PFSK-1 (cell line): ENCODE data around the gene DHRSX.

Source experiments
- FOXP2 ChIP-seq: optimal IDR thresholded peaks from 2 replicates; pipeline ENCODE3; 2011; ENCODE audit warnings: borderline replicate concordance, control low read depth, inconsistent platforms; ENCODE audit not compliant: insufficient read depth; ENCODE audit errors: extremely low read length, extremely low read depth
- POLR2AphosphoS5 ChIP-seq: IDR thresholded peaks from 2 replicates; pipeline ENCODE4 v1.6.1; 2012; ENCODE audit warnings: low read depth, mild to moderate bottlenecking, control low read depth, low read length, moderate library complexity
- SIN3A ChIP-seq: IDR thresholded peaks from 2 replicates; pipeline ENCODE4 v1.6.1; 2012; ENCODE audit warnings: mild to moderate bottlenecking, low read length, moderate library complexity, borderline replicate concordance; ENCODE audit not compliant: insufficient read depth
- TAF1 ChIP-seq: IDR thresholded peaks from 2 replicates; pipeline ENCODE4 v1.6.1; 2012; ENCODE audit warnings: low read length, control low read depth, borderline replicate concordance; ENCODE audit not compliant: insufficient read depth
- TF ChIP-seq, protein P1 (sequence below), 2 experiments: IDR thresholded peaks; 2 replicates each; pipeline versions ENCODE4 v1.6.1 to v1.8.0; 2011 to 2012; ENCODE audit warnings: low read depth in 2 of 2, low read length in 2 of 2, control low read depth in 1 of 2, inconsistent platforms in 1 of 2, mild to moderate bottlenecking in 1 of 2, moderate library complexity in 1 of 2; ENCODE audit not compliant: insufficient read depth in 1 of 2

DHRSX gene

GRCh38 chrX:2334237-2334636, 166.5 kb downstream of the DHRSX start:
- TF ChIP-seq FOXP2 (no peak), POLR2AphosphoS5 (no peak), SIN3A (no peak), TAF1 (no peak)
- TF ChIP-seq, protein P1, sequence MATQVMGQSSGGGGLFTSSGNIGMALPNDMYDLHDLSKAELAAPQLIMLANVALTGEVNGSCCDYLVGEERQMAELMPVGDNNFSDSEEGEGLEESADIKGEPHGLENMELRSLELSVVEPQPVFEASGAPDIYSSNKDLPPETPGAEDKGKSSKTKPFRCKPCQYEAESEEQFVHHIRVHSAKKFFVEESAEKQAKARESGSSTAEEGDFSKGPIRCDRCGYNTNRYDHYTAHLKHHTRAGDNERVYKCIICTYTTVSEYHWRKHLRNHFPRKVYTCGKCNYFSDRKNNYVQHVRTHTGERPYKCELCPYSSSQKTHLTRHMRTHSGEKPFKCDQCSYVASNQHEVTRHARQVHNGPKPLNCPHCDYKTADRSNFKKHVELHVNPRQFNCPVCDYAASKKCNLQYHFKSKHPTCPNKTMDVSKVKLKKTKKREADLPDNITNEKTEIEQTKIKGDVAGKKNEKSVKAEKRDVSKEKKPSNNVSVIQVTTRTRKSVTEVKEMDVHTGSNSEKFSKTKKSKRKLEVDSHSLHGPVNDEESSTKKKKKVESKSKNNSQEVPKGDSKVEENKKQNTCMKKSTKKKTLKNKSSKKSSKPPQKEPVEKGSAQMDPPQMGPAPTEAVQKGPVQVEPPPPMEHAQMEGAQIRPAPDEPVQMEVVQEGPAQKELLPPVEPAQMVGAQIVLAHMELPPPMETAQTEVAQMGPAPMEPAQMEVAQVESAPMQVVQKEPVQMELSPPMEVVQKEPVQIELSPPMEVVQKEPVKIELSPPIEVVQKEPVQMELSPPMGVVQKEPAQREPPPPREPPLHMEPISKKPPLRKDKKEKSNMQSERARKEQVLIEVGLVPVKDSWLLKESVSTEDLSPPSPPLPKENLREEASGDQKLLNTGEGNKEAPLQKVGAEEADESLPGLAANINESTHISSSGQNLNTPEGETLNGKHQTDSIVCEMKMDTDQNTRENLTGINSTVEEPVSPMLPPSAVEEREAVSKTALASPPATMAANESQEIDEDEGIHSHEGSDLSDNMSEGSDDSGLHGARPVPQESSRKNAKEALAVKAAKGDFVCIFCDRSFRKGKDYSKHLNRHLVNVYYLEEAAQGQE (IDR thresholded peaks at IDR 0.05; ENCODE audit: insufficient read depth in 1 of 2, low read depth in 2 of 2, low read length in 2 of 2), result no peak

DNA sequence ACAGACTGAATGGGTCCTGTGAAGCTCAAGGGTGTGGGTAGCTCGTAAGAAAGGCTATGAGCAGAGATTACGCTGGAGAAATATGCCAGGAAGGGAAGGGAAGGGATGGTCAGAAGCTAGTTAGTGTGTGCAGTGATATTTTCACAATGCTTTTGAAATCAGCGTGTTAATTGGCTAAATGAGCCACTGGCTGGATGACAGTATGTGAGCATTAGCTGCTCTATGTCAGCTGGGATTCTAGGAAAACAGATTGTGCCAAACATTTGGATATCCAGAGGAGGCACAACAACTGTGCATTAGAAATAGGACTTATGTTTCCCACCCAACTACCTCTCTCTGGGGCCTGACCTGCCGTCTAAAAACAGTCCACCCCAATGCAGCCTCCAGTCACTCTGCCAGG, 168.5 kb downstream of the DHRSX start:
- TF ChIP-seq, protein P1 (IDR thresholded peaks at IDR 0.05; ENCODE audit: insufficient read depth in 1 of 2, low read depth in 2 of 2, low read length in 2 of 2), result no peak
- TF ChIP-seq POLR2AphosphoS5, result no peak
- no peak for TF ChIP-seq SIN3A
- TF ChIP-seq TAF1, result no peak
- TF ChIP-seq FOXP2, result no peak

GRCh38 chrX:2330910-2331309, 169.9 kb downstream of the DHRSX start:
- no peak for TF ChIP-seq FOXP2
- no peak for TF ChIP-seq POLR2AphosphoS5
- TF ChIP-seq SIN3A, result no peak
- TF ChIP-seq, protein P1 (IDR thresholded peaks at IDR 0.05; ENCODE audit: insufficient read depth in 1 of 2, low read depth in 2 of 2, low read length in 2 of 2), result no peak
- TF ChIP-seq TAF1, result no peak

DNA sequence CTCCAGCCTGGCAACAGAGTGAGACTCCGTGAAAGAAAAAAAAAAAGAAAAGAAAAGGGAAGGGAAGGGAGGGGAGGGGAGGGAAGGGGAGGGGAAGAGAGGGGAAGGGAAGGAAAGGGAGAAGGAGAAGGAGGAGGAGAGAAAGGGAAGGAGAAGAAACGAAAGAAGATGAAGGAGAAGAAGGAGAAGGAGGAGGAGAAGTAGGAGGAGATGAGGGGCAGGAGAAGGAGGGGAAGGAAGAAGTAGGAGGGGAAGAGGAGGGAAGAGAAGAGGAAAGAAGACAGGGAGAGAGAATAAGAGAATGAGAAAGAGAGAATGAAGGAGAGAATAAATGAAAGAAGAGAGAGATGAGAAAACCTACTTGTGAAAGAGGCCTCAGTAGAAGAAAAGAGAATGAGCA, 170.3 kb downstream of the DHRSX start:
- TF ChIP-seq, protein P1 (IDR thresholded peaks at IDR 0.05; ENCODE audit: insufficient read depth in 1 of 2, low read depth in 2 of 2, low read length in 2 of 2), result no peak
- TF ChIP-seq POLR2AphosphoS5 (no peak), TAF1 (no peak), FOXP2 (no peak), SIN3A (no peak)

DNA sequence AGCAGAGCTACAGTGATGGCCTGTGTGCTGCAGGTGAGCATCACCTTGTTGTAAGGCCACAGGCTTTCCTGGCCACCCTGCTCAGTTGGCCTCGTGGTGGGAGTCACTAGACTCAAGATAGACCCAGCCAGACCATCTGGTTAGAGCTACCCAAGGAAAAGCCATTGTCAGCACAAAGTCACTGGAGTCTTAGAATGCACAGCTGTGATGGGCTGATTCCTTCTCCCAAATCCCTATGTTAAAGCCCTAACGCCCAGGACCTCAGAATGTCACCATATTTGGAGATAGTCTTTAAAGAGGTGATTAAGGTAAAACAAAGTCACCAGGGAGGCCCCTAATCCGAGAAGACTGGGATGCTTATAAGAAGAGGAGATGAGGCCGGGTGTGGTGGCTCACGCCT, 173.4 kb downstream of the DHRSX start:
- TF ChIP-seq TAF1, result no peak
- no peak for TF ChIP-seq POLR2AphosphoS5
- no peak for TF ChIP-seq SIN3A
- no peak for TF ChIP-seq FOXP2
